BLaER1 (cell line): ENCODE measurements around the gene FGF8.

Experiments
- H3K27ac ChIP-seq: shearing (Covaris generic); formaldehyde crosslinking; 2 replicates; pipeline ENCODE4 v1.8.1; 2022
- H3K27me3 ChIP-seq: shearing (Covaris generic); formaldehyde crosslinking; 2 replicates; pipeline ENCODE4 v1.8.1; 2022
- H3K36me3 ChIP-seq: shearing (Covaris generic); formaldehyde crosslinking; 2 replicates; pipeline ENCODE4 v1.8.1; 2022
- H3K4me1 ChIP-seq: shearing (Covaris generic); formaldehyde crosslinking; 2 replicates; pipeline ENCODE4 v1.8.1; 2022
- H3K4me2 ChIP-seq: shearing (Covaris generic); formaldehyde crosslinking; 2 replicates; pipeline ENCODE4 v1.8.1; 2022
- H3K4me3 ChIP-seq: shearing (Covaris generic); formaldehyde crosslinking; 2 replicates; pipeline ENCODE4 v1.8.1; 2022
- H3K9ac ChIP-seq: shearing (Covaris generic); formaldehyde crosslinking; 2 replicates; pipeline ENCODE4 v1.8.1; 2022
- H3K9me3 ChIP-seq: shearing (Covaris generic); formaldehyde crosslinking; 2 replicates; pipeline ENCODE4 v1.8.1; 2022
- H4K20me1 ChIP-seq: shearing (Covaris generic); formaldehyde crosslinking; 2 replicates; pipeline ENCODE4 v1.8.1; 2022
- Cebpa-rat ChIP-seq: shearing (Covaris generic); IDR thresholded peaks from 2 replicates; pipeline ENCODE4 v1.8.1; 2022

Gene FGF8

GRCh38 chr10:101782811-101783735, 7.2 kb upstream of the FGF8 start, which contains the start of gene NPM3:
NPM3 (minus strand) TSS chr10:101783446; CDS start chr10:101783390, 56 bp downstream.
- TF ChIP-seq Cebpa-rat, result no peak
- H4K20me1 ChIP-seq, result peaks cover 34% of the 10 kb centered on the region
- no peaks in the 10 kb centered on the region for H3K9me3 ChIP-seq
- peaks cover 25% of the 10 kb centered on the region for H3K27me3 ChIP-seq
- H3K4me3 ChIP-seq, result peak within 1 kb of the TSS; percentile 89
- H3K36me3 ChIP-seq, result peaks cover 43% of the 10 kb centered on the region
- peaks cover 50% of the 10 kb centered on the region for H3K4me1 ChIP-seq
- peak within 1 kb of the TSS; percentile 91 for H3K9ac ChIP-seq
- H3K4me2 ChIP-seq, result peak within 1 kb of the TSS; percentile 95
- H3K27ac ChIP-seq, result peak within 1 kb of the TSS; percentile 81

- Histone ChIP-seq H4K20me1 (peaks cover 43% of the 10 kb centered on the region), H3K4me1 (peaks cover 50% of the 10 kb centered on the region), H3K36me3 (peaks cover 39% of the 10 kb centered on the region), H3K9ac (peak overlapping the region; percentile 91), H3K27me3 (peaks cover 33% of the 10 kb centered on the region), H3K4me3 (peak overlapping the region; percentile 89), H3K9me3 (no peaks in the 10 kb centered on the region), H3K4me2 (peak overlapping the region; percentile 95), H3K27ac (peak overlapping the region; percentile 81)
- no peak for TF ChIP-seq Cebpa-rat
Measured at GRCh38 chr10:101781984-101782810, 6.3 kb upstream of the FGF8 start.

- H3K9me3 ChIP-seq, result no peaks in the 10 kb centered on the region
- TF ChIP-seq Cebpa-rat, result no peak
- no peak overlapping the region for H3K27ac ChIP-seq
- peaks cover 50% of the 10 kb centered on the region for H3K4me1 ChIP-seq
- no peak overlapping the region for H3K4me3 ChIP-seq
- H3K36me3 ChIP-seq, result peaks cover 35% of the 10 kb centered on the region
- peaks cover 43% of the 10 kb centered on the region for H4K20me1 ChIP-seq
- peaks cover 39% of the 10 kb centered on the region for H3K27me3 ChIP-seq
- peak overlapping the region; percentile 95 for H3K4me2 ChIP-seq
- peak overlapping the region; percentile 91; the same call in 1 of the 2 replicates for H3K9ac ChIP-seq
Measured at GRCh38 chr10:101781655-101781983, 5.7 kb upstream of the FGF8 start.

- Histone ChIP-seq H3K4me3 (no peak overlapping the region), H3K4me1 (peaks cover 50% of the 10 kb centered on the region), H3K27ac (no peak overlapping the region), H3K4me2 (peak overlapping the region; percentile 95), H3K9me3 (no peaks in the 10 kb centered on the region), H4K20me1 (peaks cover 46% of the 10 kb centered on the region), H3K27me3 (peaks cover 44% of the 10 kb centered on the region), H3K9ac (no peak overlapping the region), H3K36me3 (peaks cover 29% of the 10 kb centered on the region)
- no peak for TF ChIP-seq Cebpa-rat
Measured at GRCh38 chr10:101780818-101781654, 5.1 kb upstream of the FGF8 start.

GRCh38 chr10:101780187-101780817, 4.4 kb upstream of the FGF8 start:
- no peak overlapping the region for H3K27ac ChIP-seq
- TF ChIP-seq Cebpa-rat, result no peak
- H3K4me2 ChIP-seq, result peak overlapping the region; percentile 96
- no peak overlapping the region for H3K9ac ChIP-seq
- H4K20me1 ChIP-seq, result peaks cover 49% of the 10 kb centered on the region
- H3K36me3 ChIP-seq, result peaks cover 22% of the 10 kb centered on the region; the same call in 1 of the 2 replicates
- peaks cover 50% of the 10 kb centered on the region for H3K4me1 ChIP-seq
- peak overlapping the region; percentile 66 for H3K4me3 ChIP-seq
- peaks cover 50% of the 10 kb centered on the region for H3K27me3 ChIP-seq
- no peaks in the 10 kb centered on the region for H3K9me3 ChIP-seq

GRCh38 chr10:101779544-101780186, 3.8 kb upstream of the FGF8 start:
- H3K27me3 ChIP-seq, result peaks cover 57% of the 10 kb centered on the region
- peak overlapping the region; percentile 96 for H3K4me2 ChIP-seq
- H4K20me1 ChIP-seq, result peaks cover 55% of the 10 kb centered on the region
- H3K4me1 ChIP-seq, result peaks cover 50% of the 10 kb centered on the region
- no peaks in the 10 kb centered on the region for H3K9me3 ChIP-seq
- H3K27ac ChIP-seq, result no peak overlapping the region
- 0 out of 2 replicates have a peak overlapping the region, but pooled peaks have one; percentile 36 for H3K9ac ChIP-seq
- TF ChIP-seq Cebpa-rat, result no peak
- H3K4me3 ChIP-seq, result peak overlapping the region; percentile 66
- peaks cover 16% of the 10 kb centered on the region; the same call in 1 of the 2 replicates for H3K36me3 ChIP-seq

- Histone ChIP-seq H3K4me2 (peak overlapping the region; percentile 96), H3K36me3 (peaks cover 9% of the 10 kb centered on the region; the same call in 1 of the 2 replicates), H3K4me1 (peaks cover 47% of the 10 kb centered on the region), H3K4me3 (peak overlapping the region; percentile 66), H3K9ac (0 out of 2 replicates have a peak overlapping the region, but pooled peaks have one; percentile 36), H3K27me3 (peaks cover 64% of the 10 kb centered on the region), H3K27ac (no peak overlapping the region), H3K9me3 (no peaks in the 10 kb centered on the region), H4K20me1 (peaks cover 62% of the 10 kb centered on the region)
- TF ChIP-seq Cebpa-rat, result no peak
Measured at GRCh38 chr10:101778781-101779543, 3.0 kb upstream of the FGF8 start.
